Muscle of leg (tissue), 11 donors: ENCODE data around the gene ZFP36. TPM values are rescaled to one million over a fixed set of nuclear protein-coding genes. Genes with fewer than 3 reads are reported as not detected.
A peak's percentile ranks its signal among the peaks of the same experiment; 100 is the strongest.

Experiments used
- DNase-seq: peaks from one replicate; pipeline ENCODE4 v3.0.0; 2013
- H3K27ac ChIP-seq: one replicate; pipeline ENCODE4 v1.5.1; 2013; ENCODE audit warnings: mild to moderate bottlenecking, low read length, control low read depth
- H3K27me3 ChIP-seq: one replicate; pipeline ENCODE4 v1.6.1; 2013; ENCODE audit warnings: low read length; ENCODE audit not compliant: control insufficient read depth, insufficient read depth
- H3K36me3 ChIP-seq: one replicate; pipeline ENCODE4 v1.6.1; 2013; ENCODE audit warnings: low read length; ENCODE audit not compliant: control insufficient read depth, insufficient read depth
- H3K4me1 ChIP-seq: one replicate; pipeline ENCODE4 v1.6.1; 2013; ENCODE audit warnings: low read length; ENCODE audit not compliant: control insufficient read depth, insufficient read depth
- H3K4me3 ChIP-seq: one replicate; pipeline ENCODE4 v1.5.1; 2013; ENCODE audit warnings: low read length, control low read depth
- H3K9me3 ChIP-seq: replicated peaks from 2 replicates; pipeline ENCODE4 v1.6.1; 2013; ENCODE audit warnings: low read depth, low read length; ENCODE audit not compliant: control insufficient read depth
- WGBS: methylation state at CpG from one replicate; pipeline ENCODE4 v1.1.5; 2013; ENCODE audit warnings: missing lambda C conversion rate; ENCODE audit not compliant: insufficient coverage; 5-methylcytosine and 5-hydroxymethylcytosine counted together
- polyA plus RNA-seq, 8 donors: library from polyadenylated mRNA; unstranded; fragments of 120-200 nt; gene quantifications; one replicate each; pipeline versions ENCODE4 v1.2.1 to v1.2.3, GENCODE V29; 2013; ENCODE audit warnings: inconsistent platforms in 1 of 8, low replicate concordance in 1 of 8; ENCODE audit not compliant: insufficient read length in 8 of 8, insufficient read depth in 1 of 8
- total RNA-seq: library from RNA; stranded (reverse); fragments of 120-200 nt; gene quantifications from one replicate; pipeline ENCODE4 v1.2.4, GENCODE V29; 2013

Gene ZFP36
- total and polyA plus RNA-seq, 9 donors = 14.2 to 143 (median 57.9) TPM

DNA sequence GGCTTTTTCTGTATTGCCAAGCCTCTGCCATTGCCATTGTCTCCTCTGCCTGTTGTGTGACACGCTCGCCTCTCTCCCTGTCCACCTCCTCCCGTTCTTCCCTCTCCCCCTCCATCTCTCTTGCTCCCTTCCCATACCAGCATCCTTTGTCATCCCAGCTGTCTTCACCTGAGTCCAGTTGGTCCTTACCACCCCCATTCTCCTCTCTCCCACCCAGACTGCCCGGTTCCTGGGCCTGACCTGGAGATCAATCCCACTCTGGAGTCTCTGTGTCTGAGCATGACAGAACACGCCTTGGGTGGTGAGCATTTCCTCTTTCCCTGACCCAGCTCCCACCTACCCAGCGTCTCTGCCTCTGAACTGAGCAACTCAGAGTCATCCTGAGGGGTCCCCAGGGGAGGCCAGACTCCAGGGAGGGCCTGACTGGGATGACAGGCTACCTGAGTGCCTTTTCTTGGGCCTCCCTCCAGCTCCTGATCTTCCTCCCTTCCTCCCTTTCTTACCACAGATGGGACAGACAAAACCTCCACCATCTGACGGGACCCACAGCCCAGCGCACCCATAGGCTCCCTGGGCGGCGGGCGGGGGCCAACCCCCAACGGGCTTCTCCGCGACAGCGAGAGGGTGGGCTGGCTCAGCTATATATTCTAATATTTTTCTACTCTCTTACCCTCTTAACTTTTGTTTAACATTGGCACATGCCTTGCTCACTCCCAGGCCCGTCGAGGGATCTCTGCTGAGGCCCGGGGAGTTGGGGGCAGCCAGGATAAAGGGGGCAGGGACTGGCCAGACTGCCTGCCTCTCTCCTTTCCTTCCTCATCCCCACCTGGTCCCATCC, 23.4 kb upstream of the ZFP36 start:
- no peaks in the 10 kb centered on the region for H3K27me3 ChIP-seq
- no peaks in the 10 kb centered on the region for H3K4me1 ChIP-seq
- 88% methylated on average over 12 of the region's 18 CpGs for WGBS
- peaks cover 93% of the 10 kb centered on the region for H3K36me3 ChIP-seq
- H3K9me3 ChIP-seq = no peaks in the 10 kb centered on the region
- H3K27ac ChIP-seq = no peak overlapping the region
- no peak overlapping the region for H3K4me3 ChIP-seq
- no peak for DNase-seq

DNA sequence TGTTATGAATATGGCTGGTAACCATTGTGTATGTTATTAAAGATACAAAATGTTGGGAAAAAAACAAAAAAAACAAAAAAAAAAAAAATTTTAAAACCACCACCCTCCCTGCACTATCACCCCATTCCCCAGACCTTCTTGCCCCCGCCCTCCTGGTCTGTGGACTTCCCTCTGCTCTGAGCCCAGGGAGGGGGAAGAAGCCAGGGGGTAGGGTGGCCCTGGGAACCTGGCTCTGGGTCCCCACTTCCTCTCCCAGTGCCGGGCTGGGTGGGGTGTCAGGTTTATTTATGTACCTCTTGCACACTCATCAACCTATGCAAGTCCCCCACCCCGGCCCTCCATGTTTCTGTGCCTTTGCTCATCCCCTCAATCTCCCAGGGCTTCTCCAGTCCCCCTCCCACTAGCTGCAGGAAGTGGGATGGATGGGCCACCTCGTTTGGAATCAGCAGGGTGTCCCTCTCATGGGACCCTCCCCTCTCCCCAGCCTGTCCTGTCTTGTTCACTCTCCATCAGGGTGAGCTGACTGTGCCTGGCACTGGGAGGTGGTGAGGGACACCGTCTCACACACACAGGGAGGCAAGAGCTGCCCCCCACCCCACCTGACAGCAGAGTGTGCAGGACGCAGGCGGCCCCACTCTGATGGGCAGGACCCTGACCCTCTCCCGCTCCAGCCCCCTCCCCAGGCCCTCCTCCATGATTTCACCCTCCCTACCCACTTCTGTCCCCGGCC, 21.6 kb upstream of the ZFP36 start:
- no peak overlapping the region for H3K27ac ChIP-seq
- peaks cover 4% of the 10 kb centered on the region for H3K4me1 ChIP-seq
- no peaks in the 10 kb centered on the region for H3K27me3 ChIP-seq
- H3K36me3 ChIP-seq = peaks cover 95% of the 10 kb centered on the region
- H3K9me3 ChIP-seq = no peaks in the 10 kb centered on the region
- WGBS = no CpG with 5 or more reads among the region's 9 CpGs
- H3K4me3 ChIP-seq = no peak overlapping the region
- DNase-seq = no peak

- no peak overlapping the region for H3K4me3 ChIP-seq
Observed at GRCh38 chr19:39385629-39386411, 20.8 kb upstream of the ZFP36 start.

DNA sequence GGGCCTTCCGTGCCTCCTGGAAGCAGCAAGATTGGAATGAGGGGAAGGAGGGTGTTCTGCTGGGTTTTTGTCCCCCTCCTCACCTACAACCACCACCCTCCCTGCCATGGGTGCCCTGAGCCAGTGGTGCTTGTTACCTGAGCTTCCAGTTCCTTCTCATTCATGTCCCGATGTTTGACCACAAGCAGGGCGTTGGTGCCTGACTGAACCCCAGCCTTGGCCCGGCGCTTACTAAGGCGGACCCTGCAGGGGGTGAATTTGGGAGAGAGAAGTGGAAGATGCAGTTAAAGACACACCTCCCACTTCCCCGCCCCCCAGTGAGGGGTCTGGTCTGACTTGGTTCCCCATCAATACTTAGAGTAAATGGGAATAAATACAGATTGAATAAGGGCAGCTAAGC, 20.1 kb upstream of the ZFP36 start:
- H3K36me3 ChIP-seq = peaks cover 80% of the 10 kb centered on the region
- no peaks in the 10 kb centered on the region for H3K27me3 ChIP-seq
- DNase-seq = no peak
- no peak overlapping the region for H3K27ac ChIP-seq
- no peak overlapping the region for H3K4me3 ChIP-seq
- no peaks in the 10 kb centered on the region for H3K9me3 ChIP-seq
- no CpG with 5 or more reads among the region's 7 CpGs for WGBS
- H3K4me1 ChIP-seq = peaks cover 9% of the 10 kb centered on the region

More at GRCh38 chr19:39385629-39386411, 20.8 kb upstream of the ZFP36 start:
- no peaks in the 10 kb centered on the region for H3K9me3 ChIP-seq
- no peak for DNase-seq
- H3K4me1 ChIP-seq = peaks cover 8% of the 10 kb centered on the region
- no peaks in the 10 kb centered on the region for H3K27me3 ChIP-seq
- no peak overlapping the region for H3K27ac ChIP-seq
- WGBS = 79% methylated on average over 17 of the region's 20 CpGs
- peaks cover 87% of the 10 kb centered on the region for H3K36me3 ChIP-seq

- Histone ChIP-seq H3K27ac (no peak overlapping the region), H3K9me3 (no peaks in the 10 kb centered on the region), H3K36me3 (peaks cover 64% of the 10 kb centered on the region), H3K4me1 (peaks cover 15% of the 10 kb centered on the region), H3K4me3 (no peak overlapping the region), H3K27me3 (no peaks in the 10 kb centered on the region)
- DNase-seq = no peak
- no CpG with 5 or more reads among the region's 5 CpGs for WGBS
Observed at GRCh38 chr19:39388657-39389056, 18.0 kb upstream of the ZFP36 start.

- Histone ChIP-seq H3K4me1 (peaks cover 15% of the 10 kb centered on the region), H3K9me3 (no peaks in the 10 kb centered on the region), H3K36me3 (peaks cover 61% of the 10 kb centered on the region), H3K27me3 (no peaks in the 10 kb centered on the region), H3K27ac (peak overlapping the region; percentile 98), H3K4me3 (peak overlapping the region; percentile 91)
- 73% methylated on average over 7 of the region's 13 CpGs for WGBS
- no peak for DNase-seq
Observed at GRCh38 chr19:39389631-39390414, 16.8 kb upstream of the ZFP36 start.

GRCh38 chr19:39390451-39390750, 16.2 kb upstream of the ZFP36 start:
- Histone ChIP-seq H3K4me1 (peaks cover 15% of the 10 kb centered on the region), H3K36me3 (peaks cover 61% of the 10 kb centered on the region), H3K4me3 (peak overlapping the region; percentile 91), H3K27ac (peak overlapping the region; percentile 98), H3K9me3 (no peaks in the 10 kb centered on the region), H3K27me3 (no peaks in the 10 kb centered on the region)
- no peak for DNase-seq
- 0% methylated on average over 5 of the region's 10 CpGs for WGBS

- under 1% methylated on average over 50 of the region's 60 CpGs for WGBS
- no peaks in the 10 kb centered on the region for H3K27me3 ChIP-seq
- DNase-seq = peak; percentile 100
- no peaks in the 10 kb centered on the region for H3K9me3 ChIP-seq
- H3K4me1 ChIP-seq = peaks cover 15% of the 10 kb centered on the region
- H3K27ac ChIP-seq = peak within 1 kb of the TSS; percentile 98
- H3K4me3 ChIP-seq = peak within 1 kb of the TSS; percentile 99
- peaks cover 57% of the 10 kb centered on the region for H3K36me3 ChIP-seq
Observed at GRCh38 chr19:39390751-39391437, 15.8 kb upstream of the ZFP36 start, which contains the start of the genes MED29 and PAF1. TSS of gene MED29 (plus strand) at chr19:39391378. CDS start at chr19:39391423, 45 bp downstream. TSS of gene PAF1 (minus strand) at chr19:39391106. CDS start at chr19:39390864, 242 bp downstream.
